NOMO-1 treated with dmso at 0.1 percent for 144 hours (cell line): ENCODE measurements around the gene OPN1MW2.
"Not testable (repeated sequence)": the region's sequence is repeated elsewhere in the genome, so short reads cannot be mapped to it uniquely, and the experiment has no call there.

ENCODE experiments used
- DNase-seq: peaks from one replicate; lab custom pipeline; 2025; ENCODE audit not compliant: unreplicated experiment; lab: John Stamatoyannopoulos, UW

The OPN1MW2 gene

DNA sequence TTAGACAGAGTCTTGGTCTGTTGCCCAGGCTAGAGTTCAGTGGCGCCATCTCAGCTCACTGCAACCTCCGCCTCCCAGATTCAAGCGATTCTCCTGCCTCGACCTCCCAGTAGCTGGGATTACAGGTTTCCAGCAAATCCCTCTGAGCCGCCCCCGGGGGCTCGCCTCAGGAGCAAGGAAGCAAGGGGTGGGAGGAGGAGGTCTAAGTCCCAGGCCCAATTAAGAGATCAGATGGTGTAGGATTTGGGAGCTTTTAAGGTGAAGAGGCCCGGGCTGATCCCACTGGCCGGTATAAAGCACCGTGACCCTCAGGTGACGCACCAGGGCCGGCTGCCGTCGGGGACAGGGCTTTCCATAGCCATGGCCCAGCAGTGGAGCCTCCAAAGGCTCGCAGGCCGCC is at the start of gene OPN1MW2:
TSS of gene OPN1MW2 (plus strand) at position 301 of the 400 bp plus-strand sequence. CDS start at position 361, 60 bp downstream.
- DNase-seq = not testable (repeated sequence)

DNA sequence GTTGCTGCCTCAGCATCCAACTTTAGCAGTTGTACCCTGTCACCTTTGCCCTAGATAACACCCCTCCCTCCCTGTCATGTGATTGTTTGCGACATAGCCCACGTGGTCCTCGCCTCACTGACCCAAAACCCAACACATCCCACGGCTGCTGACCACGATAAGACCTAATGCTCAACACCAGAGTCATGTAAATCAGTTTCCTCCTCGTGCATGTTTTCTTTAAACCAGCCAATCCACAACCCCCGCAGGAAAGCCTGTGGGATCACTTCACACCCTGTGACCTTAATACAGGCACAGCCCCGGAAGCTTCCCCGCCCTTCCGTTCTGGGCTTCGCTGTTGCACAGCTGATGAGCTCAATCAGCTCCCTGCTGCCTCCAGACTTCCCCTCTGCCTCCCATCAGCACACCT is 47.0 kb upstream of the OPN1MW2 start:
- DNase-seq = not testable (repeated sequence)

- DNase-seq = not testable (repeated sequence)
Measured at GRCh38 chrX:154174356-154174755, 45.2 kb upstream of the OPN1MW2 start.

GRCh38 chrX:154182296-154182695 is 37.3 kb upstream of the OPN1MW2 start, which contains the start of gene OPN1MW:
Gene OPN1MW, plus strand, starts transcription at chrX:154182596. Its CDS starts 82 bp downstream, at chrX:154182678.
- DNase-seq = not testable (repeated sequence)

- DNase-seq = not testable (repeated sequence)
Measured at GRCh38 chrX:154183794-154184193, 35.8 kb upstream of the OPN1MW2 start.

DNA sequence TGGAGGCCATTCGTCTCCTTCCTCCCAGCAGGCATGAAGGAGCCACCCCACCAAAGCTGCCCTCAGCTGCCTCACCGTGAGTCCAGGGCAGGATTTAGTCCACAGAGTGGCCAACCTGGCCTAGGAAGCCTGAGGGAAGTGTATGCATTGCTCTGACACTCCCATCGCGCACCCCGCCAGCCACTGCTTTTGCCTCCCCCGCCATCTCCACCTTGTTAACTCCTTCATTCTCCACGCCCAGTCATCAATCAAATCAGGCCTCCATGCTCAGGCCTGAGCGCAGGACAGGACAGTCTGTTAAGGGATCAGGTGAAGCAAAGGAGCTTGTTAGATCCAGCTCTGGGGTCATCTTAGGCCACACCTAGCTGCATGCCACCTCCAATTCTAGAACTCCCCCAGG is 26.7 kb upstream of the OPN1MW2 start:
- DNase-seq = not testable (repeated sequence)

DNA sequence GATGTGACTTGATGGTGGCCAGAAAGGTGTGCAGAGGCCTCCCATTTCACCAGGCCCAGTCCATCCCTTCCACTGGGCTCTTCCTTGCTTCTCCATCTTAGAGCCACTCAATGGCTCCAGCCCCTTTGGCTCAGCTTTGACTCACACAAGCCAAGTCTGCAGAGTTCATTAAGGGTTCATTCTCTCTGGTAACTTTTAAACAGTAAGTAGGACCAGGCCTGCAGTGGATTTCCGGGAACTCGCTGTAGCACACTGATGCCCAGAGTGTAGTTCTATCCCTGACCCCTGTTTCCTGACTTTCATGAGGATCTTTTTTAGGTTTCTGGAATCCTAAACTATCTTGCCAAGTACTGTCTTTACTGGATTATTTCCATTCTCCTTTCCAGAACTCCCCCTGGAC is 25.2 kb upstream of the OPN1MW2 start:
- DNase-seq = not testable (repeated sequence)

DNA sequence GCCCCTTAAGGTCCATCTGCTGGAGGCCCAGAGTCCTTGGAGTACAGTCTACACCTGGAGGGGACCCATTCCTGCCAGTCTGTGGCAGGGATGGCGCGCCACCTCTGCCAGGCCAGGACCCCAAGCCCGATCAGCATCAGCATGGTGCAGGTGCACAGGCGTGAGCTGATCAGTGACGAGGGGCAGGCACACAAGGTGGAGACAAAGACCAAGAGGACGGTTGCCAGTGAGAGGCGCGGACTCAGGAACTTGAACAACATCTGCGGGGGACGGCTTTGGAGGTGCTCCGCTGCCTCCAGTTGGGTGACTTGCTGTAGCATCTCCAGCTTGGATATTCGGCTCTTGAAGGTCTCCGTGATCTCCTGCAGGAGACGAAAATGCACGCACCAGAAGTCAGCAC is 23.1 kb upstream of the OPN1MW2 start:
- not testable (repeated sequence) for DNase-seq

DNA sequence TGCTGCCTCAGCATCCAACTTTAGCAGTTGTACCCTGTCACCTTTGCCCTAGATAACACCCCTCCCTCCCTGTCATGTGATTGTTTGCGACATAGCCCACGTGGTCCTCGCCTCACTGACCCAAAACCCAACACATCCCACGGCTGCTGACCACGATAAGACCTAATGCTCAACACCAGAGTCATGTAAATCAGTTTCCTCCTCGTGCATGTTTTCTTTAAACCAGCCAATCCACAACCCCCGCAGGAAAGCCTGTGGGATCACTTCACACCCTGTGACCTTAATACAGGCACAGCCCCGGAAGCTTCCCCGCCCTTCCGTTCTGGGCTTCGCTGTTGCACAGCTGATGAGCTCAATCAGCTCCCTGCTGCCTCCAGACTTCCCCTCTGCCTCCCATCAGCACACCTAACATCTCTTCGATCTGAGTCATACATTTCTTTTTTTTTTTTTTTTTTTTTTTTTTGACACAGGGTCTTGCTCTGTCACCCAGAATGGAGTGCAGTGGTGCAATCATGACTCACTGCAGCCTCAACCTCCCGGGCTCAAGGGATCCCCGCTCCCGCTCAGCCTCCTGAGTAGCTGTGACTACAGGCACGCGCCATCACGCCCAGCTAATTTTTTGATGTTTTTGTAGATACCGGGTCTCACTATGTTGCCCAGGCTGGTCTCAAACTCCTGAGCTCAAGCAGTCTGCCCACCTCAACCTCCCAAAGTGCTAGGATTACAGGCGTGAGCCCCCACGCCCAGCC is 9.7 kb upstream of the OPN1MW2 start:
- DNase-seq = not testable (repeated sequence)

GRCh38 chrX:154211057-154211456 is 8.5 kb upstream of the OPN1MW2 start:
- not testable (repeated sequence) for DNase-seq

DNA sequence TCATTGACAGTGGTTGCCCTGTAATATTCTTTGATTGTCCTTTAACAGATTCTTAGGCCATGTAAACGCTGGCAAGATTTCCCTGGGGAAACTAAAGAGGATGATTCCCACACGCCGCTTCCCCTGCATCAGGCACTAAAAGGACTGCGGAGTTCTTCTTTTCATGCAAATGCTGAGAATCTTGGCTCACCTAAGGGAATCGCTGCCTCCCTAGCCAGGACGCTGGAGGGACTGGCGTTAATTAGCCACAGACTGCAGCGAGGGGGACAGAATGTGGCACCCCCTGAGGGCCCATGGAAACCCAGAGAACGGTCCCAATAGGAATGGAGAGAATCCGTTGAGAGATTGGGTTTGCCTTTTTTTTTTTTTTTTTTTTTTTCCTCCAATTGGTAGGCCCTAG is 8.1 kb upstream of the OPN1MW2 start:
- DNase-seq = not testable (repeated sequence)

DNA sequence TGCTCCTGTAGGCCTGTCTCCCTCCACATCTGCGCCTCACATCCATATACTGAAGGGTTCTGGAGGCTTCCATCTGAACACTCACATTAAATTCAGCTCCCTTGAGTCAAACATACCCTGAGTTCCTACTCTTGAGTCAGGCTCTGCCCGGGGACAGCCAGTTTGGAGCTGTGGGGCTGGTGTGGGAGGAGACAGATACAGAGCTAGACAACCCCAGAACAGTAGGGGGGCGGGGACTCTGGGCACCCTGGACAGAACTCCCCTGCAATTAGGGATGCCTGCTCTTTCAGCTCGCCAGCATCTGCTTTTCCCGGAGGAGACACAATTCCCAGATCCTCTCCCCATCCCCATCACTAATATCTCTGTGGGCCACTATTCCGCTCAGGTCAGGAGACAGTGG is 5.7 kb downstream of the OPN1MW2 start:
- DNase-seq = not testable (repeated sequence)

DNA sequence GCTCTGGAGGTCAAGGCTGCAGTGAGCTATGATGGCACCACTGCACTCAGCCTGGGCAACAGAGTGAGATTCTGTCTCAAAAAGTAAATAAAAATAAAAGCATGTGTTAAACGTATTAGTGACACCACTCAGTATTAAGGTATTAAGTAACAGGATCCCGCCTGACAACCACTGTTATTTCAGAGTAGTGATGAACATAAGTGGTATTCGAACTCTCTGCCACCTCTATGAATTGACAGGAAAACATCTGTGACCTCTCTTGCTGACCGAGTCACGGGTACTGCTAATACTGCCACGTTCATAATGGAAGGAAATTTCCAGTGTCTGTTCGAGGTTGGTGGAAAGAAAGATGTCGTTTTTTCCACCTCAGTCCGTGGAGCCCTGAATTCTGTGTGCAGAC is 7.2 kb downstream of the OPN1MW2 start:
- not testable (repeated sequence) for DNase-seq

DNA sequence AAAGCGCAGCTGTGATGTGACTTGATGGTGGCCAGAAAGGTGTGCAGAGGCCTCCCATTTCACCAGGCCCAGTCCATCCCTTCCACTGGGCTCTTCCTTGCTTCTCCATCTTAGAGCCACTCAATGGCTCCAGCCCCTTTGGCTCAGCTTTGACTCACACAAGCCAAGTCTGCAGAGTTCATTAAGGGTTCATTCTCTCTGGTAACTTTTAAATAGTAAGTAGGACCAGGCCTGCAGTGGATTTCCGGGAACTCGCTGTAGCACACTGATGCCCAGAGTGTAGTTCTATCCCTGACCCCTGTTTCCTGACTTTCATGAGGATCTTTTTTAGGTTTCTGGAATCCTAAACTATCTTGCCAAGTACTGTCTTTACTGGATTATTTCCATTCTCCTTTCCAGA is 11.9 kb downstream of the OPN1MW2 start:
- not testable (repeated sequence) for DNase-seq

DNA sequence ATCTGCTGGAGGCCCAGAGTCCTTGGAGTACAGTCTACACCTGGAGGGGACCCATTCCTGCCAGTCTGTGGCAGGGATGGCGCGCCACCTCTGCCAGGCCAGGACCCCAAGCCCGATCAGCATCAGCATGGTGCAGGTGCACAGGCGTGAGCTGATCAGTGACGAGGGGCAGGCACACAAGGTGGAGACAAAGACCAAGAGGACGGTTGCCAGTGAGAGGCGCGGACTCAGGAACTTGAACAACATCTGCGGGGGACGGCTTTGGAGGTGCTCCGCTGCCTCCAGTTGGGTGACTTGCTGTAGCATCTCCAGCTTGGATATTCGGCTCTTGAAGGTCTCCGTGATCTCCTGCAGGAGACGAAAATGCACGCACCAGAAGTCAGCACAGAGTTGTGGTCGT is 14.1 kb downstream of the OPN1MW2 start:
- not testable (repeated sequence) for DNase-seq

- DNase-seq = not testable (repeated sequence)
Measured at GRCh38 chrX:154238939-154239559, 19.5 kb downstream of the OPN1MW2 start.

- not testable (repeated sequence) for DNase-seq
Measured at GRCh38 chrX:154239982-154240503, 20.5 kb downstream of the OPN1MW2 start.

DNA sequence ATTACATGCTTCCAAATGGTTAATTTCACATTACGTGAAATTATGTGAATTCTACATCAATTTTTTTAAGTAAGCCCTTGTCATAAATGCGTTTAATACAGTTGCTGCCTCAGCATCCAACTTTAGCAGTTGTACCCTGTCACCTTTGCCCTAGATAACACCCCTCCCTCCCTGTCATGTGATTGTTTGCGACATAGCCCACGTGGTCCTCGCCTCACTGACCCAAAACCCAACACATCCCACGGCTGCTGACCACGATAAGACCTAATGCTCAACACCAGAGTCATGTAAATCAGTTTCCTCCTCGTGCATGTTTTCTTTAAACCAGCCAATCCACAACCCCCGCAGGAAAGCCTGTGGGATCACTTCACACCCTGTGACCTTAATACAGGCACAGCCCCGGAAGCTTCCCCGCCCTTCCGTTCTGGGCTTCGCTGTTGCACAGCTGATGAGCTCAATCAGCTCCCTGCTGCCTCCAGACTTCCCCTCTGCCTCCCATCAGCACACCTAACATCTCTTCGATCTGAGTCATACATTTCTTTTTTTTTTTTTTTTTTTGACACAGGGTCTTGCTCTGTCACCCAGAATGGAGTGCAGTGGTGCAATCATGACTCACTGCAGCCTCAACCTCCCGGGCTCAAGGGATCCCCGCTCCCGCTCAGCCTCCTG is 28.0 kb downstream of the OPN1MW2 start:
- DNase-seq = not testable (repeated sequence)

GRCh38 chrX:154248076-154248475 is 28.5 kb downstream of the OPN1MW2 start:
- DNase-seq = not testable (repeated sequence)

- DNase-seq = not testable (repeated sequence)
Measured at GRCh38 chrX:154257282-154257681, 37.7 kb downstream of the OPN1MW2 start, which contains the start of gene OPN1MW3. Gene OPN1MW3, plus strand, starts transcription at chrX:154257582. Its CDS starts 38 bp downstream, at chrX:154257620.

DNA sequence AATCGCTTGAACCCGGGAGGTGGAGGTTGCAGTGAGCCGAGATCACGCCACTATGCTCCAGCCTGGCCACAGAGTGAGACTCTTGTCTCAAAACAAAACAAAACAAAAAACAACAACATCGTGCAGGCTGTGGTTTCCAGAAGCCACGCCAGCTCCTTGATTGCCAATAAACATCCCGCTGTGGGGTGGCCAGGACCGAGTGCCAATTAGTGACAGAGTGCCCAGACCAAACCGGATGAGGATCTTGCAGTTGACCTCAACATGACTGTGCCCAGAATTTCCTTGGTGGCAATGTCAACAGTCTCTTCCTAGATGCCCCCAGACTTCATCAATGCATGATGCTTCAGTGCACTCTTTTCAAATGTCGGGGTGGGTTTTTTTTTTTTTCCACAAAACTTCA is 39.2 kb downstream of the OPN1MW2 start:
- not testable (repeated sequence) for DNase-seq
